Calu3 (cell line): ENCODE measurements around the gene HKDC1. TPM values are rescaled to one million over a fixed set of nuclear protein-coding genes. Genes with fewer than 3 reads are reported as not detected.

Experiments
- BruUV-seq: library from RNA; stranded (reverse); fragments of 400-500 nt; replicated peaks from 2 replicates; lab custom pipeline; 2021; lab: Mats Ljungman, UMichigan
- CTCF ChIA-PET: fragments of 300-600 bp; sonication (Branson Sonifier 250); formaldehyde crosslinking; loops from one replicate; lab custom pipeline; 2022; ENCODE audit warnings: antibody characterized with exemption; lab: Charles Lee
- DNase-seq: peaks from one replicate; pipeline ENCODE4 v3.0.0; 2022
- H3K27ac Mint-ChIP-seq: one replicate; pipeline ENCODE4 v1.8.0; 2022; ENCODE audit warnings: mixed read lengths; ENCODE audit not compliant: unreplicated experiment
- H3K27me3 Mint-ChIP-seq: one replicate; pipeline ENCODE4 v1.8.0; 2022; ENCODE audit warnings: mixed read lengths; ENCODE audit not compliant: unreplicated experiment
- H3K36me3 Mint-ChIP-seq: one replicate; pipeline ENCODE4 v1.8.0; 2022; ENCODE audit warnings: mild to moderate bottlenecking, moderate library complexity, mixed read lengths; ENCODE audit not compliant: insufficient read depth, unreplicated experiment
- H3K4me1 Mint-ChIP-seq: one replicate; pipeline ENCODE4 v1.8.0; 2022; ENCODE audit warnings: mild to moderate bottlenecking, low read depth, mixed read lengths; ENCODE audit not compliant: unreplicated experiment
- H3K4me3 Mint-ChIP-seq: one replicate; pipeline ENCODE4 v1.8.0; 2022; ENCODE audit warnings: mild to moderate bottlenecking, low read depth, moderate library complexity, mixed read lengths; ENCODE audit not compliant: unreplicated experiment
- H3K9me3 Mint-ChIP-seq: one replicate; pipeline ENCODE4 v1.8.0; 2022; ENCODE audit warnings: low read depth, mixed read lengths; ENCODE audit not compliant: unreplicated experiment
- CTCF ChIP-seq: fragments of 200-600 bp; IDR thresholded peaks from one replicate; pipeline ENCODE4 v1.8.0; 2022; ENCODE audit warnings: antibody characterized with exemption; ENCODE audit not compliant: unreplicated experiment
- intact Hi-C: fragments of 100-400 bp; cut with micrococcal nuclease; formaldehyde crosslinking; loops from one replicate; pipeline ENCODE4 v1.10.0; 2022; ENCODE audit not compliant: unreplicated experiment
- total RNA-seq: library from RNA; stranded (reverse); gene quantifications from 2 replicates; pipeline ENCODE4 v1.2.3, GENCODE V29; 2022

HKDC1 gene
- total RNA-seq, 1 experiment from 2014 or later, result 112 TPM

DNA sequence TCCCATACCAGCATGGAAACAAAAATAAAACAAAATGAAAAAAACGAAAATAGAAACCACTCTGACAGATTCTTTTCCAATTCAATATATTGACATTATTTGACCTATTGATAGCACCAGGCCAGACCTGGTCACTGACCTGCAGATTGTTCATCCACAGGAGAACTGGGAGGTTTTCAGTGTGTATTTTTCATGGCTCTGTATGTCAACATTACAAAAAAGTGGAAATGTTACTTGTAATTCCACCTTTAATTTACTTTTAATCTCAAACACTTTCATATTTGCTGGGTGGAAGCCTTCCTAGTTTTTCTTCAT, 2.9 kb downstream of the HKDC1 start:
- no peaks in the 10 kb centered on the region for H3K27me3 Mint-ChIP-seq
- intact Hi-C loops, result no loop called here
- peak overlapping the region; percentile 92 for H3K27ac Mint-ChIP-seq
- H3K4me3 Mint-ChIP-seq, result peak overlapping the region; percentile 88
- BruUV-seq, result no TSS peak
- no peak for TF ChIP-seq CTCF
- no peaks in the 10 kb centered on the region for H3K9me3 Mint-ChIP-seq
- DNase-seq, result no peak
- CTCF ChIA-PET, result interaction anchor here (0.6 to 1.0 kb wide), 4 partner anchors 12 to 167 kb away, joined by 3 to 9 read pairs (median 6); no protein-coding TSS in a partner anchor
- H3K4me1 Mint-ChIP-seq, result peaks cover 34% of the 10 kb centered on the region
- H3K36me3 Mint-ChIP-seq, result peaks cover 90% of the 10 kb centered on the region

- H3K27ac Mint-ChIP-seq, result peak overlapping the region; percentile 67
Measured at GRCh38 chr10:69224862-69225657, 4.9 kb downstream of the HKDC1 start.

GRCh38 chr10:69225681-69226080, 5.5 kb downstream of the HKDC1 start:
- BruUV-seq, result no TSS peak
- Mint-ChIP-seq H3K4me3 (peak overlapping the region; percentile 67), H3K4me1 (peaks cover 52% of the 10 kb centered on the region), H3K27me3 (no peaks in the 10 kb centered on the region), H3K9me3 (no peaks in the 10 kb centered on the region), H3K27ac (no peak overlapping the region), H3K36me3 (peaks cover 94% of the 10 kb centered on the region)
- no peak for DNase-seq
- CTCF ChIA-PET, result interaction anchor here (0.6 kb wide), 1 partner anchor 13 kb away, joined by 4 read pairs; no protein-coding TSS in a partner anchor
- TF ChIP-seq CTCF, result no peak
- intact Hi-C loops, result no loop called here

More at GRCh38 chr10:69224862-69225657, 4.9 kb downstream of the HKDC1 start:
- H3K4me1 Mint-ChIP-seq, result peaks cover 49% of the 10 kb centered on the region
- H3K4me3 Mint-ChIP-seq, result peak overlapping the region; percentile 67
- H3K9me3 Mint-ChIP-seq, result no peaks in the 10 kb centered on the region
- intact Hi-C loops, result no loop called here
- H3K36me3 Mint-ChIP-seq, result peaks cover 94% of the 10 kb centered on the region
- no TSS peak for BruUV-seq
- no peak for DNase-seq
- no peak for TF ChIP-seq CTCF
- CTCF ChIA-PET, result no interaction called here
- no peaks in the 10 kb centered on the region for H3K27me3 Mint-ChIP-seq

DNA sequence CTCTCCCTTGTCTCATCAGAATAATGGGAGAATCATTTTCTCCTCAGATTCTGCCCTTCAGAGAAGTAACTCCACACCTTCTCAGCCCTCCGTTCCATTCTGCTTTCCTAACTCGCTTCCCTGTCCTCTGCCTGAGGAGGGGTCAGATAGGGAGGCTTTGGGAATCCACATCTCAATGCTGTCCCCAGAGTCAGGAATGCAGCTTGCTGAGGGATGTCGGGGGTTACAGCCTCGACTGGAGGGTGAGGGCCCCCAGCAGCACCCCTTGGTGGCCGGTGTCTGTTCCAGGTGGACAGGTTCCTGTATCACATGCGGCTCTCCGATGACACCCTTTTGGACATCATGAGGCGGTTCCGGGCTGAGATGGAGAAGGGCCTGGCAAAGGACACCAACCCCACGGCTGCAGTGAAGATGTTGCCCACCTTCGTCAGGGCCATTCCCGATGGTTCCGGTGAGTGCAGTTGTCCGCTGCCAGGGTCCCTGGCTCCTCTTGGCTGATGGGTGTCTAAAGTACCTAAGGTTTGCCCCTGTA, 6.9 kb downstream of the HKDC1 start:
- Mint-ChIP-seq H3K36me3 (peaks cover 93% of the 10 kb centered on the region), H3K27me3 (no peaks in the 10 kb centered on the region), H3K4me3 (no peak overlapping the region), H3K4me1 (peaks cover 62% of the 10 kb centered on the region), H3K9me3 (no peaks in the 10 kb centered on the region), H3K27ac (peak overlapping the region; percentile 34)
- no TSS peak for BruUV-seq
- intact Hi-C loops, result no loop called here
- DNase-seq, result no peak
- TF ChIP-seq CTCF, result no peak
- CTCF ChIA-PET, result no interaction called here
